ENCODE results near the gene FOXD1.

GRCh38 chr5:73495772-73496335, 47.3 kb upstream of the FOXD1 start:
- no peak for TF ChIP-seq CTCF (IDR thresholded peaks at IDR 0.05)
- TF ChIP-seq POLR2A (IDR thresholded peaks at IDR 0.05): no peak
